GM12878 (cell line): ENCODE results near the gene TUBGCP3. TPM values are rescaled to one million over a fixed set of nuclear protein-coding genes. Genes with fewer than 3 reads are reported as not detected.

ENCODE experiments used
- ATAC-seq: fragments of 200-7000 bp; cut with Tn5 transposase; 3 replicates; pipeline ENCODE4 v1.9.1; 2020; ENCODE audit warnings: mild to moderate bottlenecking, moderate library complexity
- BruUV-seq: library from RNA; stranded (reverse); fragments of 400-500 nt; replicated peaks from 2 replicates; lab custom pipeline; 2021; lab: Mats Ljungman, UMichigan
- CTCF ChIA-PET: fragments of 300-600 bp; sonication (Branson Sonifier 250); formaldehyde crosslinking; extraction: SDS; loops from one replicate; lab custom pipeline; 2021; ENCODE audit warnings: inconsistent platforms; lab: Yijun Ruan, JAX
- POLR2A ChIA-PET: fragments of 350-600 bp; formaldehyde crosslinking; extraction: SDS; loops from one replicate; lab custom pipeline; 2021; ENCODE audit warnings: inconsistent platforms; lab: Charles Lee
- RAD21 ChIA-PET: fragments of 300-600 bp; sonication (Branson Sonifier 250); formaldehyde crosslinking; loops from one replicate; lab custom pipeline; 2023; ENCODE audit warnings: antibody characterized with exemption; ENCODE audit not compliant: unreplicated experiment; lab: Charles Lee
- SMC1A ChIA-PET: fragments of 300-600 bp; sonication (Branson Sonifier 250); formaldehyde crosslinking; loops from one replicate; lab custom pipeline; 2023; ENCODE audit not compliant: unreplicated experiment, uncharacterized antibody; lab: Charles Lee
- DNase-seq: peaks from one replicate; pipeline ENCODE4 v3.0.0-alpha.2; 2011; ENCODE audit warnings: low read depth, low spot score
- FAIRE-seq: peaks from 3 replicates; lab custom pipeline; 2011; peaks lifted over from hg19 to GRCh38; lab: Jason Lieb, UNC
- H2AFZ ChIP-seq: 2 replicates; pipeline ENCODE4 v1.6.0; 2011; ENCODE audit warnings: low read depth, low read length, control low read depth; ENCODE audit not compliant: control insufficient read depth
- H3K27ac ChIP-seq: 2 replicates; pipeline ENCODE4 v1.5.1; 2011; ENCODE audit warnings: control low read depth; ENCODE audit not compliant: control insufficient read depth, insufficient read depth
- H3K27me3 ChIP-seq, 2 experiments: replicated peaks in 1 of 2; 2 replicates each; pipeline versions ENCODE4 v1.6.0 to v1.6.1; 2011; ENCODE audit warnings: low read length in 1 of 2; ENCODE audit not compliant: control insufficient read depth in 2 of 2, insufficient read depth in 2 of 2
- H3K36me3 ChIP-seq, 2 experiments: 2 replicates each; pipeline ENCODE4 v1.5.1; 2011; ENCODE audit warnings: low read length in 1 of 2; ENCODE audit not compliant: control insufficient read depth in 2 of 2, insufficient read depth in 2 of 2
- H3K4me1 ChIP-seq: 2 replicates; pipeline ENCODE4 v1.6.1; 2011; ENCODE audit warnings: mild to moderate bottlenecking, low read length, moderate library complexity, mixed read lengths; ENCODE audit not compliant: control insufficient read depth, insufficient read depth
- H3K4me2 ChIP-seq: 2 replicates; pipeline ENCODE4 v1.6.0; 2011; ENCODE audit warnings: control low read depth; ENCODE audit not compliant: control insufficient read depth, insufficient read depth
- H3K4me3 ChIP-seq: fragments of 200-600 bp; sonication (generic); 2 replicates; pipeline ENCODE4 v1.5.1; 2016
- H3K79me2 ChIP-seq: 2 replicates; pipeline ENCODE4 v1.6.0; 2011; ENCODE audit warnings: low read length; ENCODE audit not compliant: control insufficient read depth, insufficient read depth
- H3K9ac ChIP-seq: 2 replicates; pipeline ENCODE4 v1.8.0; 2011; ENCODE audit warnings: low read length, control low read depth, mixed read lengths; ENCODE audit not compliant: control insufficient read depth, insufficient read depth
- H3K9me3 ChIP-seq: replicated peaks from 3 replicates; pipeline ENCODE4 v1.5.1; 2011; ENCODE audit warnings: mild to moderate bottlenecking, low read length; ENCODE audit not compliant: control insufficient read depth, insufficient read depth
- H4K20me1 ChIP-seq: 2 replicates; pipeline ENCODE4 v1.6.0; 2011; ENCODE audit not compliant: control insufficient read depth, insufficient read depth
- CHD1 ChIP-seq: IDR thresholded peaks from 2 replicates; pipeline ENCODE4 v1.6.1; 2012; ENCODE audit warnings: low read depth, low read length, improper control_type of control experiment
- EED ChIP-seq: sonication (generic); IDR thresholded peaks from 2 replicates; pipeline ENCODE4 v1.6.1; 2016; ENCODE audit warnings: antibody characterized with exemption, low read depth
- HDGF ChIP-seq: fragments of 450-650 bp; IDR thresholded peaks from 2 replicates; pipeline ENCODE4 v1.6.1; 2016; ENCODE audit warnings: antibody characterized with exemption
- IRF3 ChIP-seq: fragments of 450-650 bp; IDR thresholded peaks from 2 replicates; pipeline ENCODE4 v1.6.1; 2014; ENCODE audit warnings: mild to moderate bottlenecking
- KDM1A ChIP-seq: fragments of 200-600 bp; sonication (generic); IDR thresholded peaks from 2 replicates; pipeline ENCODE4 v1.6.1; 2016; ENCODE audit warnings: borderline replicate concordance
- NFYA ChIP-seq: IDR thresholded peaks from 2 replicates; pipeline ENCODE4 v1.6.1; 2011; ENCODE audit warnings: low read depth, mild to moderate bottlenecking, low read length, improper control_type of control experiment, borderline replicate concordance
- RB1 ChIP-seq: fragments of 450-650 bp; formaldehyde crosslinking; IDR thresholded peaks from 2 replicates; pipeline ENCODE4 v1.6.1; 2017; ENCODE audit warnings: mild to moderate bottlenecking, borderline replicate concordance
- RCOR1 ChIP-seq: conservative IDR thresholded peaks from 2 replicates; pipeline ENCODE4 v1.6.1; 2012; ENCODE audit warnings: low read depth, low read length, improper control_type of control experiment
- SIN3A ChIP-seq: IDR thresholded peaks from 2 replicates; pipeline ENCODE4 v1.6.1; 2012; ENCODE audit warnings: low read depth, low read length, improper control_type of control experiment
- SMC3 ChIP-seq: IDR thresholded peaks from 2 replicates; pipeline ENCODE4 v1.6.1; 2011; ENCODE audit warnings: low read length, improper control_type of control experiment, borderline replicate concordance
- ZBTB11 ChIP-seq: fragments of 450-650 bp; formaldehyde crosslinking; IDR thresholded peaks from 2 replicates; pipeline ENCODE4 v1.5.0; 2022; ENCODE audit warnings: mild to moderate bottlenecking, missing genetic modification characterization
- ZBTB40 ChIP-seq: fragments of 450-650 bp; IDR thresholded peaks from 2 replicates; pipeline ENCODE4 v1.6.1; 2016; ENCODE audit warnings: mild to moderate bottlenecking, moderate library complexity, borderline replicate concordance
- ZNF622 ChIP-seq: fragments of 450-650 bp; IDR thresholded peaks from 2 replicates; pipeline ENCODE4 v1.6.1; 2017; ENCODE audit warnings: mild to moderate bottlenecking, inconsistent platforms
- WGBS: methylation state at CpG from one replicate; pipeline ENCODE4 v1.1.6; 2016; ENCODE audit warnings: low lambda C conversion rate; ENCODE audit not compliant: insufficient replicate concordance, insufficient coverage; ENCODE audit errors: missing lambda C conversion rate; 5-methylcytosine and 5-hydroxymethylcytosine counted together
- in situ Hi-C: fragments of 300-500 bp; cut with MboI; formaldehyde crosslinking; loops from 9 replicates; pipeline ENCODE4 v1.14.3; 2018; ENCODE audit warnings: mixed read lengths
- intact Hi-C: fragments of 100-400 bp; cut with micrococcal nuclease; formaldehyde crosslinking; loops from one replicate; pipeline ENCODE4 v1.14.2; 2022; ENCODE audit not compliant: unreplicated experiment
- polyA plus RNA-seq, 11 experiments: library from polyadenylated mRNA; depleted of rRNA in 4 of 11; unstranded in 6 of 11; stranded (reverse) in 5 of 11; fragments of >200 nt; fragmentation: Nextera tagmentation in 4 of 11; fragmentation: Illumina TruSeq in 1 of 11; extraction: Ambion mirVana in 4 of 11; extraction: Trizol in 1 of 11; gene quantifications; 1 replicate in 1 of 11; 2 replicates in 10 of 11; pipeline versions ENCODE4 v1.2.1 to v1.2.3, GENCODE V29; 2011 to 2016; ENCODE audit warnings: inconsistent platforms in 2 of 11, missing spikeins in 2 of 11, low read depth in 1 of 11
- total RNA-seq, 4 experiments: library from RNA; depleted of rRNA in 3 of 4; stranded (reverse); fragments of >200 nt in 3 of 4; fragmentation: Illumina TruSeq in 1 of 4; extraction: Trizol in 1 of 4; gene quantifications; 2 replicates each; pipeline versions ENCODE4 v1.2.1 to v1.2.3, GENCODE V29; 2013 to 2021

Gene TUBGCP3
- total and polyA plus RNA-seq, 10 of the 15 experiments (the other 5 are each of a cell fraction or from before 2014, with no cell fraction given): 4.0 to 34.0 (median 22.6) TPM

GRCh38 chr13:112606109-112607001 lies 18.4 kb upstream of the TUBGCP3 start:
- no peaks in the 10 kb centered on the region for H3K4me1 ChIP-seq
- H3K9me3 ChIP-seq: no peaks in the 10 kb centered on the region; the same call in 2 of the 3 replicates
- no peaks in the 10 kb centered on the region for H3K79me2 ChIP-seq
- H3K27ac ChIP-seq: no peak overlapping the region
- DNase-seq: no peak
- RAD21 ChIA-PET: interaction anchor here (0.5 to 1.0 kb wide), 4 partner anchors 86 to 771 kb away, joined by 3 to 5 read pairs (median 3); no protein-coding TSS in a partner anchor
- peak; percentile 100 for ATAC-seq
- SMC1A ChIA-PET: interaction anchor here (0.6 to 1.4 kb wide), 9 partner anchors 17 to 268 kb away, joined by 3 to 9 read pairs (median 3); no protein-coding TSS in a partner anchor
- 7% methylated on average over 45 of the region's 45 CpGs for WGBS
- peaks cover 0 to 3% of the 10 kb centered on the region in 2 experiments; a peak in 1 of 4 replicates for H3K27me3 ChIP-seq
- peak; percentile 96 for FAIRE-seq
- no peaks in the 10 kb centered on the region for H3K36me3 ChIP-seq
- intact Hi-C loops: loop anchor here (1.0 to 10.0 kb wide), 3 partner anchors 89 to 1132 kb away; no protein-coding TSS in a partner anchor
- in situ Hi-C loops: loop anchor here (5.0 to 25.0 kb wide), 2 partner anchors 519 to 1134 kb away; no protein-coding TSS in a partner anchor
- BruUV-seq: no TSS peak
- POLR2A ChIA-PET: no interaction called here
- H2AFZ ChIP-seq: peak overlapping the region; percentile 65
- H3K4me3 ChIP-seq: peak overlapping the region; percentile 38; the same call in 1 of the 2 replicates
- H4K20me1 ChIP-seq: no peaks in the 10 kb centered on the region
- peak overlapping the region; percentile 90 for H3K4me2 ChIP-seq
- CTCF ChIA-PET: interaction anchor here (0.7 to 2.4 kb wide), 21 partner anchors 9 to 1132 kb away, joined by 3 to 10 read pairs (median 4); no protein-coding TSS in a partner anchor
- no peak overlapping the region for H3K9ac ChIP-seq
- TF ChIP-seq ZBTB11 (CRISPR knock-in tag) (0 out of 2 replicates have a peak, but pooled peaks have one; percentile 6), EED (0 out of 2 replicates have a peak, but pooled peaks have one; percentile 16), SMC3 (peak; percentile 82), RB1 (peak; percentile 88; the same call in 1 of the 2 replicates), ZNF622 (no peak), RCOR1 (no peak), HDGF (no peak), CHD1 (no peak), SIN3A (no peak), NFYA (no peak), IRF3 (0 out of 2 replicates have a peak, but pooled peaks have one; percentile 2), KDM1A (no peak), ZBTB40 (no peak)
